Hematopoietic multipotent progenitor cell (in vitro differentiated cells): ENCODE results near the gene TSC1. TPM values are rescaled to one million over a fixed set of nuclear protein-coding genes. Genes with fewer than 3 reads are reported as not detected.

Experiments
- small RNA-seq: library from RNA; depleted of rRNA; stranded (forward); fragments of <200 nt; gene quantifications from one replicate; pipeline ENCODE3, GENCODE V24; 2012
- total RNA-seq: library from RNA; depleted of rRNA; stranded (reverse); fragments of >200 nt; gene quantifications from one replicate; pipeline ENCODE4 v1.2.3, GENCODE V29; 2012

Gene TSC1
- total RNA-seq, 1 donor = 33.9 TPM

Small RNAs within 50 kb of the gene (small RNA-seq; reads per million reads assigned to genes)
- not detected for gene AL593851.1
- 0.41 reads per million for gene MIR548AW
- gene RNU7-21P = not detected

Other genes starting within 250 kb of the TSC1 start
- gene AK8, start 66.3 kb downstream of the TSC1 start, total RNA-seq = 0.54 TPM
- gene SPACA9, start 65.7 kb downstream of the TSC1 start, total RNA-seq = 10.0 TPM
- gene GFI1B, start 34.1 kb upstream of the TSC1 start, total RNA-seq = 72.4 TPM
- 76.2 TPM for gene GTF3C5, start 86.4 kb upstream of the TSC1 start, total RNA-seq
- gene CEL, start 117.4 kb upstream of the TSC1 start, total RNA-seq = 1.3 TPM
- gene RALGDS, start 176.6 kb upstream of the TSC1 start, total RNA-seq = 139 TPM
- gene GBGT1, start 219.3 kb upstream of the TSC1 start, total RNA-seq = 54.9 TPM